Body of pancreas (tissue), 4 donors: Measurements from ENCODE around the gene CHD8.

ENCODE experiments used
- POLR2A ChIP-seq, 3 donors: fragments of 450-650 bp; IDR thresholded peaks; one replicate each; pipeline ENCODE4 v1.6.1; 2016; ENCODE audit warnings: antibody characterized with exemption in 3 of 3, mild to moderate bottlenecking in 2 of 3
- TF ChIP-seq, protein P1 (sequence below), 7 experiments: fragments of 450-650 bp in 4 of 7; fragments of 200-600 bp in 3 of 7; sonication (generic) in 3 of 7; IDR thresholded peaks; one replicate each; pipeline ENCODE4 v1.5.1; 2016 to 2019; ENCODE audit warnings: antibody characterized with exemption in 7 of 7

DNA sequence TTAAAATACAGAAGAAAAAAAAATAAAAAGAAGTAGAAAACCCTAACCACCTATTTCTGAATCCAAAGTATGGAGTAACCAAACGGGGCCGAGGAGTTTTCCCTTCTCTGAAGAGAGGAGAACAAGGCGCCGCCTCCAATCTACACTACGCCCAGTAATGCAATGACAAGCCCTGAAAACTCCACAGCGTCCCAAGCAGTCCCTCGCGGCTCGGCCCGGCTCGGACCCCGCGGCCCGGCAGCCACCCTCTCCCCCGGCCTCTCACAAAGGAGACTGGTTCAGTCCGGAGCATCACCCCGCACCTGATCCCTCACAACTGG, 371 bp downstream of the CHD8 start:
- TF ChIP-seq, protein P1, sequence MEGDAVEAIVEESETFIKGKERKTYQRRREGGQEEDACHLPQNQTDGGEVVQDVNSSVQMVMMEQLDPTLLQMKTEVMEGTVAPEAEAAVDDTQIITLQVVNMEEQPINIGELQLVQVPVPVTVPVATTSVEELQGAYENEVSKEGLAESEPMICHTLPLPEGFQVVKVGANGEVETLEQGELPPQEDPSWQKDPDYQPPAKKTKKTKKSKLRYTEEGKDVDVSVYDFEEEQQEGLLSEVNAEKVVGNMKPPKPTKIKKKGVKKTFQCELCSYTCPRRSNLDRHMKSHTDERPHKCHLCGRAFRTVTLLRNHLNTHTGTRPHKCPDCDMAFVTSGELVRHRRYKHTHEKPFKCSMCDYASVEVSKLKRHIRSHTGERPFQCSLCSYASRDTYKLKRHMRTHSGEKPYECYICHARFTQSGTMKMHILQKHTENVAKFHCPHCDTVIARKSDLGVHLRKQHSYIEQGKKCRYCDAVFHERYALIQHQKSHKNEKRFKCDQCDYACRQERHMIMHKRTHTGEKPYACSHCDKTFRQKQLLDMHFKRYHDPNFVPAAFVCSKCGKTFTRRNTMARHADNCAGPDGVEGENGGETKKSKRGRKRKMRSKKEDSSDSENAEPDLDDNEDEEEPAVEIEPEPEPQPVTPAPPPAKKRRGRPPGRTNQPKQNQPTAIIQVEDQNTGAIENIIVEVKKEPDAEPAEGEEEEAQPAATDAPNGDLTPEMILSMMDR (IDR thresholded peaks at IDR 0.05): no peak
- no peak for TF ChIP-seq POLR2A (IDR thresholded peaks at IDR 0.05)
